ENCODE data around the gene CHST3.
"Not testable (repeated sequence)": the region's sequence is repeated elsewhere in the genome, so short reads cannot be mapped to it uniquely, and the experiment has no call there.

CHST3 gene

GRCh38 chr10:71982269-71983178 is 18.3 kb downstream of the CHST3 start:
- H3K4me3 ChIP-seq (ENCODE audit: low read length): no peak overlapping the region
- DNase-seq (ENCODE audit: low read depth, low spot score): no peak

DNA sequence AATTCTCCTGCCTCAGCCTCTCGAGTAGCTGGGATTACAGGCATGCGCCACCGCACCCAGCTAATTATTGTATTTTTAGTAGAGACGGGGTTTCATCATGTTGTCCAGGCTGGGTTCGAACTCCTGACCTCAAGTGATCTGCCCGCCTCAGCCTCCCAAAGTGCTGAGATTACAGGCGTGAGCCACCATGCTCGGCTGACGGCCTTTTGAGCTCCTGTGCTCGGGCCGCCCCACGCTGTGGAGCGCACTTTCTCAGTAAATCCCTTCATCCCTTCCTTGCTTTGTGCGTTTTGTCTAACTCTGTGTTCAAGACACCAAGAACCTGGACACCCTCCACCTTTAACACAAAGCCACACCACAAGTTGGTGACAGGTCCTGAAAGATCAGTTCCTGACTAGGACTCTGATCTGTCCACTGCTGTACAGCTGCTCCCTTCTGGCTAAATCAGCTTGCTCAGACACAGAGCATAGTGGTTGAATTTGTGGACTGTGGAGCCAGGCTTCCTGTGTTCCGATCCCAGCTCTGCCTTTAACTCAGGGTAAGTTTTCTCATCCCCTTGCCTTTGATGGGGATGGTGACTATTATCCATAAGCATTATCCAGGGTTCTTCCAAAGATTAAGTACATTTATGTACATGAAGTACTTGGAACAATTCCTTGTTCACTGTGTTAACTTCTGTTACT is 20.1 kb downstream of the CHST3 start:
- H3K4me3 ChIP-seq (ENCODE audit: low read length): no peak overlapping the region
- DNase-seq (ENCODE audit: low read depth, low spot score): no peak

DNA sequence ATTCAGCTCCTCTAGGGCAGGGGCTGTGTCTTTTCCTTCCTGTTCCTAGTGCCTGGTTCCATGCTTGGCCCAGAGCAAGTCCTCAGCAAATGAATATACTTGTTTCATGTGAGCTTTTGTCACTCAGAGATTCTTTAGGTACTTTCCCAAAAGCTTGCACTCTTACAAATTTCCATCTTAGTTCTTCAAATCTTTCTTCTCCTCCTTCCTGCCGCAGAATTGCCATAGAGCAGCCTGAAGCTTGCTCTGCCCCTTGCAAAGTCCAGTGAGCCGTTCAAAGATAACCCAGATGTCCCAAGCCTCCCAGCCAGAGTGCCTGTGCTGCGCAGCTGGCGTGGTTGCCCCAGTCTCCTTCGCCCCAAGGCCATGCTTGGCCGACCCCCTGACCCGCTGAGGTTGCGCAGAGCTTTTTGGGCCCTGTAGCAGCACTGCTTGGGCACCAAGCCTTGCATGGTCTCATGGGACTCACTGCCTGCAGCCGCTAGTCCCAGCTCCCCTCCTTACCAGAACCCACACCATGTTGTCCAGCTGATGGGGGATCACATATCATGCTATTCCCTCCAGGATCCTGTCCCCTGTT is 20.7 kb downstream of the CHST3 start:
- H3K4me3 ChIP-seq (ENCODE audit: low read length): no peak overlapping the region
- no peak for DNase-seq (ENCODE audit: low read depth, low spot score)

GRCh38 chr10:71985542-71986250 is 21.5 kb downstream of the CHST3 start:
- DNase-seq (ENCODE audit: low read depth, low spot score): no peak
- H3K4me3 ChIP-seq (ENCODE audit: low read length): no peak overlapping the region

GRCh38 chr10:71988895-71989294 is 24.7 kb downstream of the CHST3 start:
- DNase-seq (ENCODE audit: low read depth, low spot score); H3K4me3 ChIP-seq (ENCODE audit: low read length): not testable (repeated sequence)

- no peak for DNase-seq (ENCODE audit: low read depth, low spot score)
- no peak overlapping the region for H3K4me3 ChIP-seq (ENCODE audit: low read length)
Measured at GRCh38 chr10:71989661-71990454, 25.7 kb downstream of the CHST3 start.

DNA sequence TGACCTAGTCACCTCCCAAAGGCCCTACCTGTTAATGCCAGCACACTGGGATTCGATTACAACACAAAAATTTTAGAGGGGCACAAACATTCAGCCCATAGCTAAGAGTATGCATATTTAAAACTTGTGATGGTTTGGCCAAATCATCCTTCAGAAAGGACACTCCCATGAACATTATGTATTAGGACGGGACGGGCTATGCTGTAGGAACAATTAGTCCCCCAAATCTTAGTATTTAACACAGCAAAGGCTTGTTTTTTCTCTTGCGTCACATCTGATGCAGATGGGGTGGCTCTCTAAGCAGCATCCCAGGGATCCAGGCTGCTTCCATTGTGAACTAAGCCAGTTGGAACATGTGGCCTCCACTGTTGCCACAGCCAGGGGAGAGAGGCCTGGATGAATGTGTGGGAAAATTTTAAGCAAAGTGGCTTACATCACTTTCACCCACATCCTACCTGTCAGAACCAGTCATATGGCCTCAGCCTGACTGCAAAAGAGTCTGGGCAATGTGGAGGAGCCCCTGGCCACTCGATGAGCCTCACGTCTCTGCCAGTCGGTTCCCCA is 26.6 kb downstream of the CHST3 start:
- DNase-seq (ENCODE audit: low read depth, low spot score): no peak
- no peak overlapping the region for H3K4me3 ChIP-seq (ENCODE audit: low read length)

DNA sequence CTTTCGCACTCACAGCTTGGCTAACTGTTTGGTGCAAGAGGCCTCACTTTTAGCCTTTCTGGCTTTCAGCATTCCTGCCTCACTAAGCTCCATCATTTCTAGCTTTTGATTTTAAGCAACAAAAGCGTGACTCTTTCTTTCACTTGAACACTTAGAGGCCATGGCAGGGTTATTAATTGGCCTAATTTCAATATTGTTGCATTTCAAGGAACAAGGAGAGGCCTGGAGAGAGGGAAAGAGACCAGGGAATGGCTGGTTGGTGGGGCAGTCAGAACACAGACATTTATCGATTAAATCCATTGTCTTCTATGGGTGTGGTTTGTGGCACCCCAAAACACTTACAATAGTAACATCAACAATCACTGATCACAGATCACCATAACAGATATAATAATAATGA is 31.3 kb downstream of the CHST3 start:
- DNase-seq (ENCODE audit: low read depth, low spot score): no peak
- no peak overlapping the region for H3K4me3 ChIP-seq (ENCODE audit: low read length)

- no peak overlapping the region for H3K4me3 ChIP-seq (ENCODE audit: low read length)
- DNase-seq (ENCODE audit: low read depth, low spot score): no peak
Measured at GRCh38 chr10:71995887-71996575, 31.8 kb downstream of the CHST3 start.

DNA sequence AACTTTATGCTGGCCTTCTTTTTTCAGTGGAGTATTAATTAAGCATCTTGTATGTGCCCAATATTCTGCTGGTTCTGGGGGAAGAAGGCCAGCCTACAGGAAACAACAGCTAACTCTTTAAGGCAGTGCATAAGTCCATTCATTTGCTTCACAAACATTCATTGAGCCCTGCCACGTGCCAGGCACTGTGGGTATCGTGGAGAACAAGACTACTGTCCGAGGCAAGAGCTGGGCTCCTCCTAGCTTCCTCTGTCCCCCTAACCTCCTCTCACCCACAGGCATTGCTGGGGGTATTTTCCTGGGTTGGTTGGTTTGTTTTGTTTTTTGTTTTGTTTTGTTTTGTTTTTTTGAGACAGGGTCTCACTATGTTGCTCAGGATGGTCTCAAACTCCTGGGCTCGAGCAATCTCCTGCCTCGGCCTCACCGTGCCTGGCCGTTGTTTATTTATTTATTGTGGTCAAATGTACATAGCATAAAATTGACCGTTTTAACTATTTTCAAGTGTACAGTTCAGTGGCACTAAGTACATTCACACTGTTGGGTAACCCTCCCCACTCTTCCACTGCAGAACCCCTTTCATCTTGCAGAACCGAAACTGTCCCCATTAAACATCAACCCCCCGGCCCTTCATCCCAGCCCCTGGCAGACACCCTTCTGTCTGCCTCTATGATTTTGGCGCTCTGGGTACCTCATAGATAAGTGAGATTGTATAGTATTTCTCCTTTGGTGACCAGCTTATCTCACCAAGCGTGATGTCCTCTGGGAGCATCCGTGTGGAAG is 32.6 kb downstream of the CHST3 start:
- no peak overlapping the region for H3K4me3 ChIP-seq (ENCODE audit: low read length)
- no peak for DNase-seq (ENCODE audit: low read depth, low spot score)

DNA sequence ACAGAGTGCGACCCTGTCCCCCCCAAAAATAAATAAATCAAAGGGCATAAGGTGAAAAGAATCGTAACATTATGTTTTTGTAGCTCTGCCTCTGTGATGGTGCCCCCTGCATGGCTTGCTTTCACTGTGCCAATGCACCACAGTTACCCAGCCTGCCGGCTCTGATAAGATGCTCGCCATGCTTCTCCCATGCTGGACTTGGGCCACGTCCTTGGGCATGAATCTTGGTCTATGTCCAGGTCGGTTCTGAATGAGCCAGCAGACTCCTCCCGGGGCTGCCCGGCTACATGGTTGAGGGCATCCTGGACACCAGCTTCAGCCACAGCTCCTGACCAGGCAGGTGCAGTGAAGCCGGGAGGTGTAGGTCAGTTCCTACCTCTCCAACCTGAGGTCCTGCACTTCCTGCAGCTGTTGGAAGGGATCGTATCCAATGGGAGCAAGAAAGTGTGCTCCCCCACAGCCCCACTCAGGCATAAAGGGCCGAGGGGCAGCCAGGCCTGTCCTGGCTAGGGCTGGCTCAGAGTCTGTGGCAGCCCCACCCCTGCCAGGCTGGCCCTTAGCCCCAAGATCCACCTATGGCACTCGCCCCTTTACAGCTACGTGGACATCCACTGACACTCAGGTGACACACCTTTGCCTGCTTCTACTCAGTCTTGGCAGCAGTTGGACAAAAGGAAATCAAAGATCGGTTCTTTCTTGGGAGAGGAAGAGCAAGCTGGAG is 34.1 kb downstream of the CHST3 start:
- DNase-seq (ENCODE audit: low read depth, low spot score): no peak

DNA sequence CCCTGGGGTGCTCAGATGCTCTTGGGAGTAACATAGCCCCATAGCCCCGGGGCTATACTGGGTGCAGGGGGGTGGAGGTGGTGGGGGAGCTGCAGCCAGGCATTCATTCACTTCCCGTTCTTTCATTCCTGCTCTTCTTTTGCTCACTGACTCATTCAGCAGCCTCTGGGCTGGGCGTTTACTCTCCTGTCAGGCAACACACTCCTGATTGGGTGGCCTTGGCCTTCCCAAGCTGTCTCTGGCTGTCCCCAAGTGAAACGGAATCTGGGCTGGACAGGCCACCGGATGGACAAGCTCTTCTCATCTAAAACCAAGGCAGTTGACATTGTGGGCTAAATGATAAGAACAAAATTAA is 34.6 kb downstream of the CHST3 start:
- DNase-seq (ENCODE audit: low read depth, low spot score): no peak
- H3K4me3 ChIP-seq (ENCODE audit: low read length): no peak overlapping the region

More for the DNA sequence above, 34.1 kb downstream of the CHST3 start:
- no peak overlapping the region for H3K4me3 ChIP-seq (ENCODE audit: low read length)

- H3K4me3 ChIP-seq (ENCODE audit: low read length): no peak overlapping the region
- no peak for DNase-seq (ENCODE audit: low read depth, low spot score)
Measured at GRCh38 chr10:71999360-72000072, 35.3 kb downstream of the CHST3 start.

- no peak overlapping the region for H3K4me3 ChIP-seq (ENCODE audit: low read length)
- DNase-seq (ENCODE audit: low read depth, low spot score): no peak
Measured at GRCh38 chr10:72000073-72001032, 36.2 kb downstream of the CHST3 start.

GRCh38 chr10:72001033-72001395 is 36.8 kb downstream of the CHST3 start:
- DNase-seq (ENCODE audit: low read depth, low spot score): no peak

More at GRCh38 chr10:72001033-72001395, 36.8 kb downstream of the CHST3 start:
- no peak overlapping the region for H3K4me3 ChIP-seq (ENCODE audit: low read length)

Measured in Jurkat, Clone E6-1 (cell line).